WTC11 (cell line): ENCODE data around the gene ATP5ME. TPM values are rescaled to one million over a fixed set of nuclear protein-coding genes. Genes with fewer than 3 reads are reported as not detected.

Experiments used
- ATAC-seq: fragments of 200-7000 bp; cut with Tn5 transposase; 2 replicates; pipeline ENCODE4 v1.10.0; 2021; ENCODE audit warnings: mild to moderate bottlenecking, moderate library complexity
- CTCF ChIA-PET: fragments of 300-600 bp; sonication (Branson Sonifier 250); formaldehyde crosslinking; loops from one replicate; lab custom pipeline; 2021; ENCODE audit warnings: antibody characterized with exemption; lab: Charles Lee
- POLR2A ChIA-PET: fragments of 350-600 bp; sonication (Branson Sonifier 250); formaldehyde crosslinking; loops from one replicate; lab custom pipeline; 2021; ENCODE audit warnings: antibody characterized with exemption; lab: Charles Lee
- DNase-seq: peaks from one replicate; pipeline ENCODE4 v3.0.0; 2021; ENCODE audit warnings: low spot score
- H3K27ac Mint-ChIP-seq: 2 replicates; pipeline ENCODE4 v1.8.0; 2021; ENCODE audit warnings: mixed read lengths
- H3K27me3 Mint-ChIP-seq: 2 replicates; pipeline ENCODE4 v1.8.0; 2021; ENCODE audit warnings: low read depth, mild to moderate bottlenecking, moderate library complexity, mixed read lengths
- H3K36me3 Mint-ChIP-seq: 2 replicates; pipeline ENCODE4 v1.8.0; 2021; ENCODE audit warnings: mixed read lengths
- H3K4me1 Mint-ChIP-seq: 2 replicates; pipeline ENCODE4 v1.8.0; 2022; ENCODE audit warnings: mixed read lengths
- H3K4me3 Mint-ChIP-seq: 2 replicates; pipeline ENCODE4 v1.8.0; 2021; ENCODE audit warnings: mild to moderate bottlenecking, moderate library complexity, mixed read lengths
- H3K9me3 Mint-ChIP-seq: 2 replicates; pipeline ENCODE4 v1.8.0; 2021; ENCODE audit warnings: mixed read lengths
- ARID4B ChIP-seq: sonication (generic); formaldehyde crosslinking; IDR thresholded peaks from 2 replicates; pipeline ENCODE4 v1.8.0; 2023; ENCODE audit warnings: missing genetic modification reagents, mild to moderate bottlenecking, borderline replicate concordance
- ATF3 ChIP-seq: sonication (generic); formaldehyde crosslinking; conservative IDR thresholded peaks from 2 replicates; pipeline ENCODE4 v1.8.1; 2022; ENCODE audit warnings: mild to moderate bottlenecking, missing genetic modification reagents
- E2F5 ChIP-seq: sonication (generic); formaldehyde crosslinking; IDR thresholded peaks from 2 replicates; pipeline ENCODE4 v1.8.1; 2022; ENCODE audit warnings: mild to moderate bottlenecking, moderate library complexity, missing genetic modification reagents
- JAZF1 ChIP-seq: fragments of 250-450 bp; sonication (Bioruptor Pico); IDR thresholded peaks from 2 replicates; pipeline ENCODE4 v1.9.0; 2021; ENCODE audit warnings: moderate library complexity, mild to moderate bottlenecking, inconsistent platforms
- JUN ChIP-seq: sonication (generic); formaldehyde crosslinking; IDR thresholded peaks from 2 replicates; pipeline ENCODE4 v1.8.0; 2023; ENCODE audit warnings: mild to moderate bottlenecking, missing genetic modification reagents
- MYBL2 ChIP-seq: sonication (generic); formaldehyde crosslinking; IDR thresholded peaks from 2 replicates; pipeline ENCODE4 v1.8.1; 2023; ENCODE audit warnings: mild to moderate bottlenecking, moderate library complexity, missing genetic modification reagents
- NR1H2 ChIP-seq: sonication (generic); formaldehyde crosslinking; IDR thresholded peaks from 2 replicates; pipeline ENCODE4 v1.9.0; 2021; ENCODE audit warnings: mild to moderate bottlenecking, moderate library complexity, missing genetic modification reagents
- NR2C2 ChIP-seq: sonication (generic); formaldehyde crosslinking; IDR thresholded peaks from 2 replicates; pipeline ENCODE4 v1.8.0; 2022; ENCODE audit warnings: mild to moderate bottlenecking, missing genetic modification reagents
- RELA ChIP-seq: sonication (generic); formaldehyde crosslinking; IDR thresholded peaks from 2 replicates; pipeline ENCODE4 v1.8.1; 2022; ENCODE audit warnings: missing genetic modification reagents, mild to moderate bottlenecking, borderline replicate concordance
- RORB ChIP-seq: fragments of 250-450 bp; sonication (Bioruptor Pico); IDR thresholded peaks from 2 replicates; pipeline ENCODE4 v1.9.0; 2021; ENCODE audit warnings: mild to moderate bottlenecking
- SOX15 ChIP-seq: fragments of 250-450 bp; sonication (Bioruptor Pico); IDR thresholded peaks from 2 replicates; pipeline ENCODE4 v1.9.0; 2021; ENCODE audit warnings: mild to moderate bottlenecking
- TCF7 ChIP-seq: sonication (generic); formaldehyde crosslinking; IDR thresholded peaks from 2 replicates; pipeline ENCODE4 v1.8.0; 2022; ENCODE audit warnings: mild to moderate bottlenecking, low read depth, missing genetic modification reagents, moderate library complexity
- TEAD4 ChIP-seq: sonication (generic); formaldehyde crosslinking; IDR thresholded peaks from 2 replicates; pipeline ENCODE4 v1.8.0; 2022; ENCODE audit warnings: mild to moderate bottlenecking, missing genetic modification reagents
- USF1 ChIP-seq: sonication (generic); formaldehyde crosslinking; IDR thresholded peaks from 2 replicates; pipeline ENCODE4 v1.8.0; 2022; ENCODE audit warnings: mild to moderate bottlenecking, missing genetic modification reagents
- ZNF232 ChIP-seq: sonication (generic); formaldehyde crosslinking; IDR thresholded peaks from 2 replicates; pipeline ENCODE4 v1.8.0; 2022; ENCODE audit warnings: mild to moderate bottlenecking, missing genetic modification reagents
- ZNF396 ChIP-seq: fragments of 250-450 bp; sonication (Bioruptor Pico); IDR thresholded peaks from 2 replicates; pipeline ENCODE4 v1.8.0; 2021; ENCODE audit warnings: mild to moderate bottlenecking, moderate library complexity, borderline replicate concordance
- ZNF425 ChIP-seq: fragments of 250-450 bp; sonication (Bioruptor Pico); conservative IDR thresholded peaks from 2 replicates; pipeline ENCODE4 v1.9.0; 2021; ENCODE audit warnings: mild to moderate bottlenecking
- total RNA-seq: library from RNA; stranded (reverse); gene quantifications from 3 replicates; pipeline ENCODE4 v1.2.3, GENCODE V29; 2021

Gene ATP5ME
- total RNA-seq, 1 experiment from 2014 or later, result 468 TPM

GRCh38 chr4:683247-683897, 9.3 kb upstream of the ATP5ME start:
- Mint-ChIP-seq H3K27ac (no peak overlapping the region), H3K4me1 (peaks cover 9% of the 10 kb centered on the region; the same call in 1 of the 2 replicates), H3K4me3 (no peak overlapping the region), H3K27me3 (no peaks in the 10 kb centered on the region; the same call in 1 of the 2 replicates), H3K9me3 (no peaks in the 10 kb centered on the region), H3K36me3 (no peaks in the 10 kb centered on the region)
- no peak for TF ChIP-seq TCF7 (CRISPR knock-in tag)
- no peak for TF ChIP-seq JAZF1 (CRISPR knock-in tag)
- TF ChIP-seq TEAD4 (CRISPR knock-in tag), result no peak
- no peak for TF ChIP-seq NR2C2 (CRISPR knock-in tag)
- TF ChIP-seq ARID4B (CRISPR knock-in tag), result no peak
- TF ChIP-seq ZNF232 (CRISPR knock-in tag), result no peak
- TF ChIP-seq ATF3 (CRISPR knock-in tag), result no peak
- TF ChIP-seq RORB (CRISPR knock-in tag), result no peak
- no peak for TF ChIP-seq SOX15 (CRISPR knock-in tag)
- no peak for TF ChIP-seq NR1H2
- no peak for TF ChIP-seq MYBL2 (CRISPR knock-in tag)
- TF ChIP-seq E2F5 (CRISPR knock-in tag), result no peak
- TF ChIP-seq ZNF425 (CRISPR knock-in tag), result no peak
- TF ChIP-seq RELA (CRISPR knock-in tag), result no peak
- no peak for TF ChIP-seq USF1 (CRISPR knock-in tag)
- TF ChIP-seq JUN (CRISPR knock-in tag), result no peak
- no peak for TF ChIP-seq ZNF396 (CRISPR knock-in tag)
- peak; percentile 2 for ATAC-seq
- CTCF ChIA-PET, result interaction anchor here (0.5 to 3.5 kb wide), 45 partner anchors 8 to 503 kb away, joined by 3 to 67 read pairs (median 5); partner anchors contain the start of genes ATP5ME, GAK, MYL5 and PCGF3
- DNase-seq, result no peak
- POLR2A ChIA-PET, result no interaction called here
